WTC11 (cell line): ENCODE results near the gene GPR65. TPM values are rescaled to one million over a fixed set of nuclear protein-coding genes. Genes with fewer than 3 reads are reported as not detected.

ENCODE experiments used
- ATAC-seq: fragments of 200-7000 bp; cut with Tn5 transposase; 2 replicates; pipeline ENCODE4 v1.10.0; 2021; ENCODE audit warnings: mild to moderate bottlenecking, moderate library complexity
- CTCF ChIA-PET: fragments of 300-600 bp; sonication (Branson Sonifier 250); formaldehyde crosslinking; loops from one replicate; lab custom pipeline; 2021; ENCODE audit warnings: antibody characterized with exemption; lab: Charles Lee
- POLR2A ChIA-PET: fragments of 350-600 bp; sonication (Branson Sonifier 250); formaldehyde crosslinking; loops from one replicate; lab custom pipeline; 2021; ENCODE audit warnings: antibody characterized with exemption; lab: Charles Lee
- DNase-seq: peaks from one replicate; pipeline ENCODE4 v3.0.0; 2021; ENCODE audit warnings: low spot score
- H3K27ac Mint-ChIP-seq: 2 replicates; pipeline ENCODE4 v1.8.0; 2021; ENCODE audit warnings: mixed read lengths
- H3K27me3 Mint-ChIP-seq: 2 replicates; pipeline ENCODE4 v1.8.0; 2021; ENCODE audit warnings: low read depth, mild to moderate bottlenecking, moderate library complexity, mixed read lengths
- H3K36me3 Mint-ChIP-seq: 2 replicates; pipeline ENCODE4 v1.8.0; 2021; ENCODE audit warnings: mixed read lengths
- H3K4me1 Mint-ChIP-seq: 2 replicates; pipeline ENCODE4 v1.8.0; 2022; ENCODE audit warnings: mixed read lengths
- H3K4me3 Mint-ChIP-seq: 2 replicates; pipeline ENCODE4 v1.8.0; 2021; ENCODE audit warnings: mild to moderate bottlenecking, moderate library complexity, mixed read lengths
- H3K9me3 Mint-ChIP-seq: 2 replicates; pipeline ENCODE4 v1.8.0; 2021; ENCODE audit warnings: mixed read lengths
- ESRRA ChIP-seq: sonication (generic); formaldehyde crosslinking; IDR thresholded peaks from 2 replicates; pipeline ENCODE4 v1.8.1; 2022; ENCODE audit warnings: mild to moderate bottlenecking, missing genetic modification reagents, borderline replicate concordance
- ETV6 ChIP-seq: sonication (generic); formaldehyde crosslinking; IDR thresholded peaks from 2 replicates; pipeline ENCODE4 v1.8.1; 2022; ENCODE audit warnings: mild to moderate bottlenecking, missing genetic modification reagents
- JAZF1 ChIP-seq: fragments of 250-450 bp; sonication (Bioruptor Pico); IDR thresholded peaks from 2 replicates; pipeline ENCODE4 v1.9.0; 2021; ENCODE audit warnings: moderate library complexity, mild to moderate bottlenecking, inconsistent platforms
- KAT7 ChIP-seq: sonication (generic); formaldehyde crosslinking; IDR thresholded peaks from 2 replicates; pipeline ENCODE4 v1.8.1; 2023; ENCODE audit warnings: missing genetic modification reagents, mild to moderate bottlenecking, borderline replicate concordance
- NFYB ChIP-seq: sonication (generic); formaldehyde crosslinking; conservative IDR thresholded peaks from 2 replicates; pipeline ENCODE4 v1.8.0; 2022; ENCODE audit warnings: low read depth, missing genetic modification reagents
- PRRX2 ChIP-seq: fragments of 250-450 bp; sonication (Bioruptor Pico); IDR thresholded peaks from 2 replicates; pipeline ENCODE4 v1.8.0; 2021; ENCODE audit warnings: mild to moderate bottlenecking
- SMAD4 ChIP-seq: sonication (generic); formaldehyde crosslinking; IDR thresholded peaks from 2 replicates; pipeline ENCODE4 v1.8.0; 2022; ENCODE audit warnings: mild to moderate bottlenecking, missing genetic modification reagents
- TCF7 ChIP-seq: sonication (generic); formaldehyde crosslinking; IDR thresholded peaks from 2 replicates; pipeline ENCODE4 v1.8.0; 2022; ENCODE audit warnings: mild to moderate bottlenecking, low read depth, missing genetic modification reagents, moderate library complexity
- ZNF121 ChIP-seq: sonication (generic); formaldehyde crosslinking; IDR thresholded peaks from 2 replicates; pipeline ENCODE4 v1.8.0; 2023; ENCODE audit warnings: missing genetic modification reagents
- ZNF396 ChIP-seq: fragments of 250-450 bp; sonication (Bioruptor Pico); IDR thresholded peaks from 2 replicates; pipeline ENCODE4 v1.8.0; 2021; ENCODE audit warnings: mild to moderate bottlenecking, moderate library complexity, borderline replicate concordance
- ZNF416 ChIP-seq: fragments of 250-450 bp; sonication (Bioruptor Pico); IDR thresholded peaks from 2 replicates; pipeline ENCODE4 v1.9.0; 2021; ENCODE audit warnings: mild to moderate bottlenecking, inconsistent platforms
- ZNF423 ChIP-seq: fragments of 250-450 bp; sonication (Bioruptor Pico); IDR thresholded peaks from 2 replicates; pipeline ENCODE4 v2.1.2; 2022; ENCODE audit warnings: mild to moderate bottlenecking, moderate library complexity
- ZNF671 ChIP-seq: fragments of 250-450 bp; sonication (Bioruptor Pico); IDR thresholded peaks from 2 replicates; pipeline ENCODE4 v1.8.0; 2021; ENCODE audit warnings: mild to moderate bottlenecking
- total RNA-seq: library from RNA; stranded (reverse); gene quantifications from 3 replicates; pipeline ENCODE4 v1.2.3, GENCODE V29; 2021
- TF ChIP-seq, protein P1 (sequence below): fragments of 250-450 bp; sonication (Bioruptor Pico); IDR thresholded peaks from 2 replicates; pipeline ENCODE4 v2.1.2; 2022; ENCODE audit warnings: mild to moderate bottlenecking, moderate library complexity
- TF ChIP-seq, protein P2 (sequence below): sonication (generic); formaldehyde crosslinking; IDR thresholded peaks from 2 replicates; pipeline ENCODE4 v1.8.1; 2023; ENCODE audit warnings: mild to moderate bottlenecking, missing genetic modification reagents
- TF ChIP-seq, protein P3 (sequence below): sonication (generic); formaldehyde crosslinking; IDR thresholded peaks from 2 replicates; pipeline ENCODE4 v1.8.0; 2023; ENCODE audit warnings: mild to moderate bottlenecking, missing genetic modification reagents

GPR65 gene
- total RNA-seq, 1 experiment from 2014 or later, result not detected

DNA sequence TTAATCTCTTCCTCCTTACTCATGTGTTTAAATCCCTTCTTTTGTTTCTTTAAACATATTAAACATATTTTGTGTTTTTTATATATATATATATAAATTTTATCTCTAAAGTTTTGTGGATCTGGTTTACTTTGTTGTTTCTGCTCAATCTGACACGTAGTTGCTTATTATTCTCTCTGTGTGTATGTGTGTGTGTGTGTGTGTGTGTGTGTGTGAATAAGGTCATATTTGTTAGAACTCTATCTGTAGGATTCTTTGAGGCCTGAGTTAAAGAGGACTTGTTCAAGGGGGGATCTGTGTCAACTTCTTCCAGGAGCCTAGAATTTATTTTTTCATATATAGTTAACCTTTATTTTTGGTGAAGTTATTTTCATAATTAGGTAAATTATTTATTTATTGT is 2.7 kb downstream of the GPR65 start (continued):
- TF ChIP-seq TCF7 (no peak), PRRX2 (CRISPR knock-in tag) (no peak), ZNF396 (CRISPR knock-in tag) (no peak), KAT7 (CRISPR knock-in tag) (no peak)

DNA sequence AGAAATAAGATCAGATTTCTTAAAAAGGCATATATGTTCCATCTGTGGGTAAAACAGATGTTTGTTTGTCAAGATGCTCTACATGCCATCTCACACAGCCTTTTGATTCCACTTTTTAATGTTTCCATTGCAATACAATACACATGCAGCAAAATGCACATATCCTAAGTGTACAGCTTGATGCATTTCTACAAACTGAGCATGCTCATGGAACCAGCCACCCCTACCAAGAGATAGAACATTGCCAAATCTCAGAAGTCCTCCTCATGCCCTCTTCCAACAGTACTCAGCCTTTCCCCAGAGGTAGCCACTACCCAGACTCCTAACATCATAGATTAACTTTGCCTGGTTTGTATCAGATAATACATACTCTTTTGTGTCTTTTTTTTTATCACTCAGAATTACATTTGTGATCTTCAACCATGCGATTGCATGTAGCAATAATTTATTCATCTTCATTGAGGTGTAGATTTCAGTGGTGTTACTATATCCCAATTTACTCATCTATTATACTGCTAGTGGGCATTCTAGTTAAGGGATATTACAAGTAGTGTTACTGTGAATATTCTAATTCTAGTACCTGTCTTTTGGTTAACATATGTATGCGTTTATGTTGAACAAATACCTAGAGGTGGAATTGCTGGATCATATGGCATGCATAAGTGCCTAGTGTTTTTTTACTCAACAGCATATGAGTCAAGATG is 3.3 kb downstream of the GPR65 start:
- TF ChIP-seq ZNF416 (CRISPR knock-in tag) (no peak), ETV6 (CRISPR knock-in tag) (no peak), NFYB (no peak)
- TF ChIP-seq, protein P1, sequence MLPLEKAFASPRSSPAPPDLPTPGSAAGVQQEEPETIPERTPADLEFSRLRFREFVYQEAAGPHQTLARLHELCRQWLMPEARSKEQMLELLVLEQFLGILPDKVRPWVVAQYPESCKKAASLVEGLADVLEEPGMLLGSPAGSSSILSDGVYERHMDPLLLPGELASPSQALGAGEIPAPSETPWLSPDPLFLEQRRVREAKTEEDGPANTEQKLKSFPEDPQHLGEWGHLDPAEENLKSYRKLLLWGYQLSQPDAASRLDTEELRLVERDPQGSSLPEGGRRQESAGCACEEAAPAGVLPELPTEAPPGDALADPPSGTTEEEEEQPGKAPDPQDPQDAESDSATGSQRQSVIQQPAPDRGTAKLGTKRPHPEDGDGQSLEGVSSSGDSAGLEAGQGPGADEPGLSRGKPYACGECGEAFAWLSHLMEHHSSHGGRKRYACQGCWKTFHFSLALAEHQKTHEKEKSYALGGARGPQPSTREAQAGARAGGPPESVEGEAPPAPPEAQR, result no peak
- TF ChIP-seq, protein P2, sequence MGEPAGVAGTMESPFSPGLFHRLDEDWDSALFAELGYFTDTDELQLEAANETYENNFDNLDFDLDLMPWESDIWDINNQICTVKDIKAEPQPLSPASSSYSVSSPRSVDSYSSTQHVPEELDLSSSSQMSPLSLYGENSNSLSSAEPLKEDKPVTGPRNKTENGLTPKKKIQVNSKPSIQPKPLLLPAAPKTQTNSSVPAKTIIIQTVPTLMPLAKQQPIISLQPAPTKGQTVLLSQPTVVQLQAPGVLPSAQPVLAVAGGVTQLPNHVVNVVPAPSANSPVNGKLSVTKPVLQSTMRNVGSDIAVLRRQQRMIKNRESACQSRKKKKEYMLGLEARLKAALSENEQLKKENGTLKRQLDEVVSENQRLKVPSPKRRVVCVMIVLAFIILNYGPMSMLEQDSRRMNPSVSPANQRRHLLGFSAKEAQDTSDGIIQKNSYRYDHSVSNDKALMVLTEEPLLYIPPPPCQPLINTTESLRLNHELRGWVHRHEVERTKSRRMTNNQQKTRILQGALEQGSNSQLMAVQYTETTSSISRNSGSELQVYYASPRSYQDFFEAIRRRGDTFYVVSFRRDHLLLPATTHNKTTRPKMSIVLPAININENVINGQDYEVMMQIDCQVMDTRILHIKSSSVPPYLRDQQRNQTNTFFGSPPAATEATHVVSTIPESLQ (CRISPR knock-in tag), result no peak
- no peak for DNase-seq
- no peak overlapping the region for H3K27ac Mint-ChIP-seq
- H3K36me3 Mint-ChIP-seq, result no peaks in the 10 kb centered on the region
- no peaks in the 10 kb centered on the region for H3K4me1 Mint-ChIP-seq
- no peaks in the 10 kb centered on the region for H3K27me3 Mint-ChIP-seq
- H3K9me3 Mint-ChIP-seq, result no peaks in the 10 kb centered on the region
- no peak for ATAC-seq
- POLR2A ChIA-PET, result no interaction called here
- CTCF ChIA-PET, result no interaction called here
- H3K4me3 Mint-ChIP-seq, result no peak overlapping the region

DNA sequence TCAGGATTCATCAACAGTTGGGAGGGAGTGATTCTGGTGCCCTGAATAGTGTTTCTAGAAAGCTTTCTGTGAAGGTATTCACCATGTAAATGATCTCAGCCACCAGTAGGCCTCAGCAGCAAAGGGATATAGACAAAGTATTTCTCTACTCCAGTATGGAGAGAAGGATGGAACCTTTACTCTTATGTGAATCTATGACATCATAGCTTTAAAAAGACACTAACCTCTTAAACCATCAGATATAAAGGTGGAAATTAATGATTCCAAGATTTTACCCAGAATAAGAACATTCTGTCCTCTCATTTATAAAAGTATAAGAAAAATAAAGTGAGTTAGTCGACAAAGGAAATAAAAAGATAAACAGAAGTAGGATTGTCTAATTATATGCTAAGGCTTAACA is 4.6 kb downstream of the GPR65 start:
- ChIA-PET POLR2A (no interaction called here), CTCF (interaction anchor here (0.9 kb wide), 1 partner anchor 159 kb away, joined by 4 read pairs; no protein-coding TSS in a partner anchor)
- H3K27ac Mint-ChIP-seq, result no peak overlapping the region
- ATAC-seq (no peak), DNase-seq (no peak)
- no peaks in the 10 kb centered on the region for H3K27me3 Mint-ChIP-seq
- H3K36me3 Mint-ChIP-seq, result no peaks in the 10 kb centered on the region
- TF ChIP-seq, protein P3, sequence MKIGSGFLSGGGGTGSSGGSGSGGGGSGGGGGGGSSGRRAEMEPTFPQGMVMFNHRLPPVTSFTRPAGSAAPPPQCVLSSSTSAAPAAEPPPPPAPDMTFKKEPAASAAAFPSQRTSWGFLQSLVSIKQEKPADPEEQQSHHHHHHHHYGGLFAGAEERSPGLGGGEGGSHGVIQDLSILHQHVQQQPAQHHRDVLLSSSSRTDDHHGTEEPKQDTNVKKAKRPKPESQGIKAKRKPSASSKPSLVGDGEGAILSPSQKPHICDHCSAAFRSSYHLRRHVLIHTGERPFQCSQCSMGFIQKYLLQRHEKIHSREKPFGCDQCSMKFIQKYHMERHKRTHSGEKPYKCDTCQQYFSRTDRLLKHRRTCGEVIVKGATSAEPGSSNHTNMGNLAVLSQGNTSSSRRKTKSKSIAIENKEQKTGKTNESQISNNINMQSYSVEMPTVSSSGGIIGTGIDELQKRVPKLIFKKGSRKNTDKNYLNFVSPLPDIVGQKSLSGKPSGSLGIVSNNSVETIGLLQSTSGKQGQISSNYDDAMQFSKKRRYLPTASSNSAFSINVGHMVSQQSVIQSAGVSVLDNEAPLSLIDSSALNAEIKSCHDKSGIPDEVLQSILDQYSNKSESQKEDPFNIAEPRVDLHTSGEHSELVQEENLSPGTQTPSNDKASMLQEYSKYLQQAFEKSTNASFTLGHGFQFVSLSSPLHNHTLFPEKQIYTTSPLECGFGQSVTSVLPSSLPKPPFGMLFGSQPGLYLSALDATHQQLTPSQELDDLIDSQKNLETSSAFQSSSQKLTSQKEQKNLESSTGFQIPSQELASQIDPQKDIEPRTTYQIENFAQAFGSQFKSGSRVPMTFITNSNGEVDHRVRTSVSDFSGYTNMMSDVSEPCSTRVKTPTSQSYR, result no peak
- TF ChIP-seq ZNF423 (CRISPR knock-in tag) (no peak), ESRRA (CRISPR knock-in tag) (no peak), ZNF121 (CRISPR knock-in tag) (no peak)
- H3K4me1 Mint-ChIP-seq, result peaks cover 5% of the 10 kb centered on the region; the same call in 1 of the 2 replicates
- no peaks in the 10 kb centered on the region for H3K9me3 Mint-ChIP-seq
- H3K4me3 Mint-ChIP-seq, result no peak overlapping the region

DNA sequence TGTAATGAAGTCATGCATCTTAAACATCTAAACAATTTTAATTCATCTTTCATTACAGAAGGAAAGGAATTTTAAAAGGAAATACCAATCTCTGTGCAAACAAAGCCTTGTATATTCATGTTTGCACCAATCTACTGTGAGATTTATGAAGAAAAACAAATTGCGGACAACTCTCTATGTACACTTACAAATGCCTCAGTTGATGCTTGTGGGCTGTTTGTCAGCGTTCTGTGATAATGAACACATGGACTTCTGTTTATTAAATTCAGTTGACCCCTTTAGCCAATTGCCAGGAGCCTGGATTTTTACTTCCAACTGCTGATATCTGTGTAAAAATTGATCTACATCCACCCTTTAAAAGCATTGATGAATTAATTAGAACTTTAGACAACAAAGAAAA is 5.4 kb downstream of the GPR65 start:
- Mint-ChIP-seq H3K4me1 (peaks cover 6% of the 10 kb centered on the region; the same call in 1 of the 2 replicates), H3K27me3 (no peaks in the 10 kb centered on the region), H3K9me3 (no peaks in the 10 kb centered on the region), H3K27ac (no peak overlapping the region), H3K4me3 (no peak overlapping the region)
- ChIA-PET CTCF (no interaction called here), POLR2A (no interaction called here)
- DNase-seq (no peak), ATAC-seq (no peak)
- TF ChIP-seq ETV6 (CRISPR knock-in tag) (no peak), JAZF1 (no peak), SMAD4 (CRISPR knock-in tag) (no peak), ZNF671 (no peak)
- TF ChIP-seq, protein P3, result no peak
- TF ChIP-seq, protein P1, result no peak
- TF ChIP-seq, all 79 proteins: peak for 0
- no peaks in the 10 kb centered on the region for H3K36me3 Mint-ChIP-seq
